ENCODE results near the gene PLAAT5.

GRCh38 chr11:63534895-63535461 is 44.0 kb upstream of the PLAAT5 start:
- TF ChIP-seq, protein P1, sequence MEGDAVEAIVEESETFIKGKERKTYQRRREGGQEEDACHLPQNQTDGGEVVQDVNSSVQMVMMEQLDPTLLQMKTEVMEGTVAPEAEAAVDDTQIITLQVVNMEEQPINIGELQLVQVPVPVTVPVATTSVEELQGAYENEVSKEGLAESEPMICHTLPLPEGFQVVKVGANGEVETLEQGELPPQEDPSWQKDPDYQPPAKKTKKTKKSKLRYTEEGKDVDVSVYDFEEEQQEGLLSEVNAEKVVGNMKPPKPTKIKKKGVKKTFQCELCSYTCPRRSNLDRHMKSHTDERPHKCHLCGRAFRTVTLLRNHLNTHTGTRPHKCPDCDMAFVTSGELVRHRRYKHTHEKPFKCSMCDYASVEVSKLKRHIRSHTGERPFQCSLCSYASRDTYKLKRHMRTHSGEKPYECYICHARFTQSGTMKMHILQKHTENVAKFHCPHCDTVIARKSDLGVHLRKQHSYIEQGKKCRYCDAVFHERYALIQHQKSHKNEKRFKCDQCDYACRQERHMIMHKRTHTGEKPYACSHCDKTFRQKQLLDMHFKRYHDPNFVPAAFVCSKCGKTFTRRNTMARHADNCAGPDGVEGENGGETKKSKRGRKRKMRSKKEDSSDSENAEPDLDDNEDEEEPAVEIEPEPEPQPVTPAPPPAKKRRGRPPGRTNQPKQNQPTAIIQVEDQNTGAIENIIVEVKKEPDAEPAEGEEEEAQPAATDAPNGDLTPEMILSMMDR (IDR thresholded peaks at IDR 0.05): no peak
- TF ChIP-seq POLR2A (IDR thresholded peaks at IDR 0.05) (no peak), EP300 (IDR thresholded peaks at IDR 0.05) (no peak)
